Retina (tissue), 1 donor: Measurements from ENCODE around the gene PRSS35.
"Not testable (repeated sequence)": the region's sequence is repeated elsewhere in the genome, so short reads cannot be mapped to it uniquely, and the experiment has no call there.

Source experiments
- DNase-seq: peaks from one replicate; pipeline ENCODE4 v3.0.0-alpha.2; 2016

The PRSS35 gene

GRCh38 chr6:83511901-83512681 lies at the start of gene PRSS35:
Gene PRSS35 (plus strand): TSS chr6:83512534. CDS start chr6:83523442, 10,908 bp downstream.
- DNase-seq = peak; percentile 79

GRCh38 chr6:83463886-83464285 lies 48.4 kb upstream of the PRSS35 start:
- DNase-seq = no peak

GRCh38 chr6:83464381-83465140 lies 47.8 kb upstream of the PRSS35 start:
- DNase-seq = no peak

- DNase-seq = no peak
These were observed 46.0 kb upstream of the PRSS35 start for GRCh38 chr6:83466328-83466727.

GRCh38 chr6:83467620-83468036 lies 44.7 kb upstream of the PRSS35 start:
- DNase-seq = no peak

- DNase-seq = no peak
These were observed 42.3 kb upstream of the PRSS35 start for GRCh38 chr6:83470001-83470400.

- no peak for DNase-seq
These were observed 41.7 kb upstream of the PRSS35 start for GRCh38 chr6:83470587-83470986.

- DNase-seq = no peak
These were observed 39.6 kb upstream of the PRSS35 start for GRCh38 chr6:83472767-83473166.

- no peak for DNase-seq
These were observed 38.0 kb upstream of the PRSS35 start for GRCh38 chr6:83474309-83474708.

GRCh38 chr6:83476971-83477370 lies 35.4 kb upstream of the PRSS35 start:
- DNase-seq = no peak

- DNase-seq = no peak
These were observed 32.9 kb upstream of the PRSS35 start for GRCh38 chr6:83479389-83479788.

GRCh38 chr6:83480470-83480869 lies 31.9 kb upstream of the PRSS35 start:
- no peak for DNase-seq

- DNase-seq = not testable (repeated sequence)
These were observed 30.4 kb upstream of the PRSS35 start for GRCh38 chr6:83481938-83482337.

- DNase-seq = no peak
These were observed 23.9 kb upstream of the PRSS35 start for GRCh38 chr6:83488448-83488847.

GRCh38 chr6:83488861-83489260 lies 23.5 kb upstream of the PRSS35 start:
- DNase-seq = no peak

GRCh38 chr6:83490217-83490807 lies 22.0 kb upstream of the PRSS35 start:
- no peak for DNase-seq

- no peak for DNase-seq
These were observed 7.0 kb upstream of the PRSS35 start for GRCh38 chr6:83505356-83505755.

GRCh38 chr6:83509441-83509840 lies 2.9 kb upstream of the PRSS35 start:
- DNase-seq = no peak

GRCh38 chr6:83510791-83511190 lies 1.5 kb upstream of the PRSS35 start:
- no peak for DNase-seq

GRCh38 chr6:83511266-83511665 lies 1.1 kb upstream of the PRSS35 start:
- DNase-seq = no peak

GRCh38 chr6:83514466-83514865 lies 2.1 kb downstream of the PRSS35 start:
- DNase-seq = no peak

GRCh38 chr6:83514866-83515466 lies 2.6 kb downstream of the PRSS35 start:
- peak; percentile 44 for DNase-seq

- DNase-seq = no peak
These were observed 5.2 kb downstream of the PRSS35 start for GRCh38 chr6:83517500-83517899.
